GM12801 (cell line): ENCODE measurements around the gene ACTN3.

ENCODE experiments used
- TF ChIP-seq, protein P1 (sequence below): IDR thresholded peaks from one replicate; pipeline ENCODE4 v1.5.1; 2011; ENCODE audit warnings: control low read depth; ENCODE audit not compliant: insufficient read length; ENCODE audit errors: extremely low read depth

The ACTN3 gene

GRCh38 chr11:66600219-66600618 is 53.5 kb downstream of the ACTN3 start:
- TF ChIP-seq, protein P1, sequence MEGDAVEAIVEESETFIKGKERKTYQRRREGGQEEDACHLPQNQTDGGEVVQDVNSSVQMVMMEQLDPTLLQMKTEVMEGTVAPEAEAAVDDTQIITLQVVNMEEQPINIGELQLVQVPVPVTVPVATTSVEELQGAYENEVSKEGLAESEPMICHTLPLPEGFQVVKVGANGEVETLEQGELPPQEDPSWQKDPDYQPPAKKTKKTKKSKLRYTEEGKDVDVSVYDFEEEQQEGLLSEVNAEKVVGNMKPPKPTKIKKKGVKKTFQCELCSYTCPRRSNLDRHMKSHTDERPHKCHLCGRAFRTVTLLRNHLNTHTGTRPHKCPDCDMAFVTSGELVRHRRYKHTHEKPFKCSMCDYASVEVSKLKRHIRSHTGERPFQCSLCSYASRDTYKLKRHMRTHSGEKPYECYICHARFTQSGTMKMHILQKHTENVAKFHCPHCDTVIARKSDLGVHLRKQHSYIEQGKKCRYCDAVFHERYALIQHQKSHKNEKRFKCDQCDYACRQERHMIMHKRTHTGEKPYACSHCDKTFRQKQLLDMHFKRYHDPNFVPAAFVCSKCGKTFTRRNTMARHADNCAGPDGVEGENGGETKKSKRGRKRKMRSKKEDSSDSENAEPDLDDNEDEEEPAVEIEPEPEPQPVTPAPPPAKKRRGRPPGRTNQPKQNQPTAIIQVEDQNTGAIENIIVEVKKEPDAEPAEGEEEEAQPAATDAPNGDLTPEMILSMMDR, result no peak

GRCh38 chr11:66600631-66601233 is 54.0 kb downstream of the ACTN3 start:
- TF ChIP-seq, protein P1, result no peak

DNA sequence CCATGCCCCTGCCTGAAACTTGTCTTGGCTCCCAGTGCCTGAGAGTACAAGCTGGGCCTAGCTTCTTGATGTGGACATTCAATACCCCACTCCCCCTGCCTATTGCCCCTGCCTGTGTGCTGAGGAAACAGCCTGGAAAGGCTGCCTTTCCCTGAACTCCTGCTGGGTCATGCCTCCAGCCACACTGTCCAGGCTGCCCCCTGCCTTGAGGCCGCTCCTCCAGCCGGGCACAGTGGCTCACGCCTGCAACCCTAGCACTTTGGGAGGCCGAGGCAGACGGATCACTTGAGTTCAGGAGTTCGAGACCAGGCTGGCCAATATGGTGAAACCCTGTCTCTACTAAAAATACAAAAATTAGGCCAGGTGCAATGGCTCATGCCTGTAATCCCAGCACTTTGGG is 56.4 kb downstream of the ACTN3 start:
- TF ChIP-seq, protein P1, result no peak

GRCh38 chr11:66604155-66604554 is 57.5 kb downstream of the ACTN3 start:
- TF ChIP-seq, protein P1, result no peak

DNA sequence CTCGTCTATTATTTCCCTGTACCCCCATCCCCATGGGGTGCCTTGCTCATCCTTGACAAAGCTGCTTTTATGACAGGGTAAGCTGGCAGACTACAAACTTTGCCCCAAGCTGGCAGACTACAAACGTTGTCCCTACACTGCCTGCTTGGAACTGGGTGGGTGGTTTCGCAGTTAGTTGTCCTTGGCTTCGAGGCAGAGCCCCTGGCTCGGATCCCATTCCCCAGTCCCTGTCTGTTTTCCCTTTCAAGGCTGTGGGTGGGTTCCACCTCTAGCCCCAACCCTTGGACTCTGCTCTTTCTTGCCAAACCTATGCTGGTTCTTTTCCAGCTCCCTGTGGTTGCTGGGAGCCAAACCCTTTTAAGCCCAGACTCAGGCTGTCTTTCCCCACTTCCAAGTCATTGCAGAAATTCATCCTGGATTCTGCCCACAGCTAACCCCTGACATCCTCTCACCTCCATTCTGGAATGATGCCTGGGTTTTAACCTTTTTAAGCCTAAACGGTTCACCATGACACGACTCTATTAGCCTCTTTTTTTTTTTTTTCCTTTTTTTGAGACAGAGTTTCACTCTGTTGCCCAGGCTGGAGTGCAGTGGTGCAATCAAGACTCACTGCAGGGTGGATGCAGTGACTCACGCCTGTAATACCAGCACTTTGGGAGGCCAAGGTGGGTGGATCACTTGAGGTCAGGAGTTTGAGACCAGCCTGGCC is 60.6 kb downstream of the ACTN3 start:
- TF ChIP-seq, protein P1, result no peak

DNA sequence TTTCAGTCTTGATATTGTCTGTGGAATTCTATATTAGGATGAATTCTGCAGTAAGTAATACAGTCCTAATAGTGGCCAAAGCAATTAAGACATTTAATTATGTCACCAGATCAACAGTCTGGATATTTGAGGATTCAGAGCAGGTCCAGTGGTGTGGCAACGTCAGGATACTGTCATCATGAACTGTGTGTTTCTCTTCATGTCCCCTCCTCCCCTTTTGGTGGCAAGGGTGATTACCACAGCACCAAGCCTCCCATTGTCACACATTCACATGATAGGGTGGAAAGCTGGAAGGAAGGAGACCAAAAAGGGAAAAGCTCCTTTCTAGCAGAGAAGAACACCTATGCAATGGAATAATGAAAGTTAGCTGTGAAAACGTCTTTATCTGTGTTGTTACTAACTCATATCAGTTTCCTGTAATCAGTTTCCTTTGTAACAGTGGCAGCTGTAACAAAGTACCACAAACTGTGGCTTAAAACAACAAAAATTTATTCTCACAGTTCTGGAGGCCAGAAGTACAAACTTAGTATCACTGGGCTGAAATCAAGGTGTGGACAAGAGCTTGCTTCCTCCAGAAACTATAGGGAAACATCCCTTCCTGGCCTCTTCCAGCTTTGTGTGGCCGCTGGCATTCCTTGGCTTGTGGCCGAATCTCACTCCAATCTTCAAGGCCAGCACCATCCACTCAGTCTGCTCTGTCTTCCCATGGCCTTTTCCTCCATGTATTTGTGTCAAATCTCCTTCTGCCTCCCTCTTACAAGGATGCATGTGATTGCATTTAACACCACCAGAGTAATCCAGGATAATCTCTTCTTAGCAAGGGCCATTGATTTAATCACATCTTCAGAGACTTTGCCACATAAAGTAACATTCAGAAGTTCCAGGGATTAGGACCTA is 63.3 kb downstream of the ACTN3 start:
- TF ChIP-seq, protein P1, result no peak

- TF ChIP-seq, protein P1, result no peak
Observed at GRCh38 chr11:66612458-66612857, 65.8 kb downstream of the ACTN3 start.
